H1 (cell line): ENCODE measurements around the gene DUXB. TPM values are rescaled to one million over a fixed set of nuclear protein-coding genes. Genes with fewer than 3 reads are reported as not detected.

ENCODE experiments used
- CTCF ChIA-PET: fragments of 300-600 bp; sonication (Branson Sonifier 250); formaldehyde crosslinking; loops from one replicate; lab custom pipeline; 2021; ENCODE audit not compliant: partially characterized antibody; lab: Charles Lee
- POLR2A ChIA-PET: fragments of 300-600 bp; sonication (Branson Sonifier 250); formaldehyde crosslinking; loops from one replicate; lab custom pipeline; 2021; ENCODE audit warnings: inconsistent platforms; ENCODE audit not compliant: partially characterized antibody; lab: Charles Lee
- DNase-seq, 2 experiments: peaks; one replicate each; pipeline versions ENCODE4 v3.0.0 to v3.0.0-alpha.2; 2010 to 2022; ENCODE audit warnings: low spot score in 2 of 2, low read depth in 1 of 2, mixed read lengths in 1 of 2
- FAIRE-seq: peaks from 2 replicates; lab custom pipeline; 2011; peaks lifted over from hg19 to GRCh38; lab: Jason Lieb, UNC
- H2AFZ ChIP-seq: 2 replicates; pipeline ENCODE4 v1.8.1; 2012; ENCODE audit warnings: low read length, inconsistent platforms
- H2AK5ac ChIP-seq: 2 replicates; pipeline ENCODE4 v1.6.1; 2013; ENCODE audit warnings: low read depth, low read length
- H2BK120ac ChIP-seq: replicated peaks from 2 replicates; pipeline ENCODE3; 2013; ENCODE audit warnings: low read depth, low read length, inconsistent platforms
- H2BK12ac ChIP-seq: 2 replicates; pipeline ENCODE4 v1.6.1; 2013; ENCODE audit warnings: low read depth, low read length
- H2BK15ac ChIP-seq: 2 replicates; pipeline ENCODE4 v1.6.1; 2013; ENCODE audit warnings: low read length
- H2BK20ac ChIP-seq: 2 replicates; pipeline ENCODE4 v1.6.1; 2013; ENCODE audit warnings: low read length
- H2BK5ac ChIP-seq: 2 replicates; pipeline ENCODE4 v1.6.1; 2013; ENCODE audit warnings: low read depth, low read length
- H3K14ac ChIP-seq: 2 replicates; pipeline ENCODE4 v1.6.1; 2013; ENCODE audit warnings: inconsistent platforms; ENCODE audit not compliant: insufficient read length
- H3K18ac ChIP-seq: 2 replicates; pipeline ENCODE4 v1.6.1; 2013; ENCODE audit warnings: low read length; ENCODE audit errors: extremely low read depth
- H3K23ac ChIP-seq: 2 replicates; pipeline ENCODE4 v1.6.1; 2013; ENCODE audit warnings: inconsistent platforms; ENCODE audit not compliant: insufficient read length
- H3K23me2 ChIP-seq: 2 replicates; pipeline ENCODE4 v1.6.1; 2013; ENCODE audit warnings: low read depth, low read length
- H3K27ac ChIP-seq: 2 replicates; pipeline ENCODE4 v1.6.1; 2011; ENCODE audit warnings: low read depth, low read length, inconsistent platforms
- H3K27me3 ChIP-seq, 4 experiments: replicated peaks in 1 of 4; 1 replicate in 1 of 4; 2 replicates in 3 of 4; pipeline versions ENCODE4 v1.6.1 to v1.8.1; 2011 to 2013; ENCODE audit warnings: low read length in 3 of 4, mild to moderate bottlenecking in 3 of 4, inconsistent platforms in 2 of 4, mixed read lengths in 2 of 4, moderate library complexity in 1 of 4; ENCODE audit not compliant: control insufficient read depth in 3 of 4, insufficient read depth in 3 of 4; ENCODE audit errors: extremely low read depth in 1 of 4
- H3K36me3 ChIP-seq, 4 experiments: 2 replicates each; pipeline versions ENCODE4 v1.6.1 to v1.8.1; 2011 to 2013; ENCODE audit warnings: mild to moderate bottlenecking in 4 of 4, low read length in 3 of 4, moderate library complexity in 2 of 4, control low read depth in 1 of 4, inconsistent platforms in 1 of 4; ENCODE audit not compliant: insufficient read depth in 4 of 4, control insufficient read depth in 2 of 4
- H3K4ac ChIP-seq: replicated peaks from 2 replicates; pipeline ENCODE3; 2013; ENCODE audit warnings: low read length, low read depth, mixed read lengths, inconsistent platforms; ENCODE audit not compliant: insufficient read length
- H3K4me1 ChIP-seq, 4 experiments: replicated peaks in 1 of 4; 1 replicate in 1 of 4; 2 replicates in 3 of 4; pipeline versions ENCODE4 v1.6.1 to v1.8.1; 2011 to 2013; ENCODE audit warnings: low read length in 3 of 4, inconsistent platforms in 2 of 4, mixed read lengths in 1 of 4; ENCODE audit not compliant: insufficient read depth in 4 of 4, control insufficient read depth in 3 of 4
- H3K4me2 ChIP-seq, 2 experiments: 2 replicates each; pipeline versions ENCODE4 v1.6.1 to v1.8.1; 2011 to 2013; ENCODE audit warnings: low read depth in 2 of 2, low read length in 2 of 2, control low read depth in 1 of 2, inconsistent platforms in 1 of 2, mild to moderate bottlenecking in 1 of 2; ENCODE audit not compliant: insufficient read depth in 1 of 2
- H3K4me3 ChIP-seq, 4 experiments: fragments of 200-600, 300-600 bp in 1 of 4; sonication (generic), shearing (Covaris generic), sonication (Bioruptor Twin) in 1 of 4; 2 replicates each; pipeline versions ENCODE4 v1.5.1 to v1.8.1; 2011 to 2016; ENCODE audit warnings: low read length in 4 of 4, low read depth in 3 of 4, control low read depth in 2 of 4, inconsistent platforms in 2 of 4, mild to moderate bottlenecking in 2 of 4, mixed read lengths in 1 of 4, moderate library complexity in 1 of 4; ENCODE audit not compliant: insufficient read depth in 2 of 4; ENCODE audit errors: extremely low read depth in 1 of 4
- H3K56ac ChIP-seq: replicated peaks from 2 replicates; pipeline ENCODE3; 2013; ENCODE audit warnings: low read depth, mild to moderate bottlenecking, mixed read lengths, low read length, inconsistent platforms; ENCODE audit not compliant: insufficient read length
- H3K79me1 ChIP-seq: 2 replicates; pipeline ENCODE4 v1.6.1; 2013; ENCODE audit warnings: low read depth, low read length, control low read depth
- H3K79me2 ChIP-seq, 2 experiments: 2 replicates each; pipeline versions ENCODE4 v1.6.1 to v1.8.1; 2012 to 2013; ENCODE audit warnings: low read length in 2 of 2, mild to moderate bottlenecking in 2 of 2, inconsistent platforms in 1 of 2; ENCODE audit not compliant: insufficient read depth in 2 of 2, control insufficient read depth in 1 of 2
- H3K9ac ChIP-seq, 4 experiments: replicated peaks in 1 of 4; 1 replicate in 1 of 4; 2 replicates in 3 of 4; pipeline versions ENCODE4 v1.6.1 to v1.8.1; 2011 to 2013; ENCODE audit warnings: low read depth in 3 of 4, low read length in 3 of 4, control low read depth in 2 of 4, mild to moderate bottlenecking in 2 of 4, moderate library complexity in 2 of 4, inconsistent platforms in 1 of 4; ENCODE audit errors: extremely low read depth in 1 of 4
- H3K9me3 ChIP-seq, 2 experiments: 2 replicates each; pipeline versions ENCODE4 v1.6.1 to v1.8.1; 2012 to 2013; ENCODE audit warnings: mild to moderate bottlenecking in 2 of 2, moderate library complexity in 2 of 2, control low read depth in 1 of 2, inconsistent platforms in 1 of 2, low read depth in 1 of 2, low read length in 1 of 2, mixed read lengths in 1 of 2; ENCODE audit not compliant: insufficient read depth in 2 of 2
- H4K20me1 ChIP-seq, 2 experiments: replicated peaks in 1 of 2; 2 replicates each; pipeline versions ENCODE3 to v1.8.1; 2011 to 2013; ENCODE audit warnings: inconsistent platforms in 2 of 2, low read length in 2 of 2, mild to moderate bottlenecking in 1 of 2; ENCODE audit not compliant: insufficient read depth in 2 of 2, control insufficient read depth in 1 of 2
- H4K5ac ChIP-seq: 2 replicates; pipeline ENCODE4 v1.6.1; 2013; ENCODE audit warnings: low read length, low read depth, mixed read lengths, inconsistent platforms; ENCODE audit not compliant: insufficient read length
- H4K8ac ChIP-seq: 2 replicates; pipeline ENCODE4 v1.8.0; 2013; ENCODE audit warnings: mild to moderate bottlenecking, moderate library complexity, low read length, inconsistent platforms; ENCODE audit not compliant: insufficient read depth; ENCODE audit errors: extremely low read depth
- H4K91ac ChIP-seq: replicated peaks from 2 replicates; pipeline ENCODE3; 2013; ENCODE audit warnings: low read length, mixed read lengths, inconsistent platforms; ENCODE audit not compliant: insufficient read length
- ATF3 ChIP-seq: IDR thresholded peaks from 2 replicates; pipeline ENCODE4 v1.6.1; 2011; ENCODE audit warnings: low read depth, mild to moderate bottlenecking, low read length; ENCODE audit not compliant: insufficient read depth
- E2F6 ChIP-seq: IDR thresholded peaks from 2 replicates; pipeline ENCODE4 v1.6.1; 2012; ENCODE audit warnings: inconsistent platforms
- EP300 ChIP-seq, 2 experiments: IDR thresholded peaks; 1 replicate in 1 of 2; 2 replicates in 1 of 2; pipeline ENCODE4 v1.6.1; 2011 to 2012; ENCODE audit warnings: low read depth in 2 of 2, low read length in 2 of 2, mild to moderate bottlenecking in 2 of 2, borderline replicate concordance in 1 of 2, inconsistent platforms in 1 of 2, moderate library complexity in 1 of 2
- JUND ChIP-seq: IDR thresholded peaks from 2 replicates; pipeline ENCODE4 v1.6.1; 2011; ENCODE audit warnings: mild to moderate bottlenecking, improper control_type of control experiment, low read length
- KDM1A ChIP-seq: fragments of 200-600, 300-600 bp; sonication (generic); IDR thresholded peaks from 2 replicates; pipeline ENCODE4 v1.7.1; 2016; ENCODE audit warnings: mild to moderate bottlenecking, low read length, borderline replicate concordance
- KDM5A ChIP-seq: fragments of 200-600 bp; IDR thresholded peaks from 2 replicates; pipeline ENCODE4 v1.7.1; 2012; ENCODE audit warnings: mild to moderate bottlenecking, low read length, inconsistent platforms, mixed read lengths
- NANOG ChIP-seq: IDR thresholded peaks from 2 replicates; pipeline ENCODE4 v1.6.1; 2011; ENCODE audit warnings: low read length, low read depth, mild to moderate bottlenecking, inconsistent platforms; ENCODE audit not compliant: insufficient read depth, poor library complexity, severe bottlenecking
- SAP30 ChIP-seq: fragments of 300-600 bp; sonication (generic); IDR thresholded peaks from 2 replicates; pipeline ENCODE4 v1.7.1; 2012; ENCODE audit warnings: low read length, moderate library complexity, mild to moderate bottlenecking, inconsistent platforms; ENCODE audit not compliant: insufficient read depth, insufficient replicate concordance
- SIN3A ChIP-seq, 2 experiments: IDR thresholded peaks in 1 of 2; conservative IDR thresholded peaks in 1 of 2; 2 replicates each; pipeline ENCODE4 v1.6.1; 2011 to 2012; ENCODE audit warnings: low read length in 2 of 2, improper control_type of control experiment in 1 of 2, low read depth in 1 of 2, mild to moderate bottlenecking in 1 of 2
- SIRT6 ChIP-seq: IDR thresholded peaks from one replicate; pipeline ENCODE4 v1.7.1; 2012; ENCODE audit warnings: low read length, inconsistent platforms
- SIX5 ChIP-seq: IDR thresholded peaks from 2 replicates; pipeline ENCODE4 v1.6.1; 2011; ENCODE audit warnings: mild to moderate bottlenecking, low read depth, low read length
- TBP ChIP-seq: IDR thresholded peaks from 2 replicates; pipeline ENCODE4 v1.6.1; 2011; ENCODE audit warnings: low read depth, low read length, improper control_type of control experiment
- TCF12 ChIP-seq: IDR thresholded peaks from 2 replicates; pipeline ENCODE4 v1.6.1; 2011; ENCODE audit warnings: low read depth, mild to moderate bottlenecking, low read length
- WGBS, 2 experiments: shearing (Covaris generic) in 1 of 2; methylation state at CpG; one replicate each; pipeline versions ENCODE4 v1.1.6 to v1.1.7; 2013 to 2015; ENCODE audit warnings: low lambda C conversion rate in 2 of 2, mixed read lengths in 2 of 2, inconsistent platforms in 1 of 2, low coverage in 1 of 2, missing lambda C conversion rate in 1 of 2; ENCODE audit not compliant: insufficient replicate concordance in 2 of 2, insufficient coverage in 1 of 2, insufficient read length in 1 of 2; ENCODE audit errors: extremely low coverage in 1 of 2, missing lambda C conversion rate in 1 of 2; 5-methylcytosine and 5-hydroxymethylcytosine counted together
- polyA plus RNA-seq, 7 experiments: library from polyadenylated mRNA; depleted of rRNA in 3 of 7; stranded (reverse) in 5 of 7; unstranded in 2 of 7; fragments of >200 nt in 5 of 7; fragments of 200-250 nt in 2 of 7; gene quantifications; 1 replicate in 5 of 7; 2 replicates in 1 of 7; 4 replicates in 1 of 7; pipeline versions ENCODE4 v1.2.1 to v1.2.3, GENCODE V29; 2011 to 2013; ENCODE audit warnings: missing spikeins in 2 of 7, mixed read lengths in 2 of 7
- total RNA-seq: library from RNA; stranded (reverse); fragmentation: NEBNext Ultra II Directional; extraction: Animal tissue kit (Norgen Biotek cat#: 25700); gene quantifications from 2 replicates; pipeline ENCODE4 v1.2.1, GENCODE V29; 2021

The DUXB gene
- total and polyA plus RNA-seq, 2 of the 8 experiments (the other 6 are each of a cell fraction or from before 2014, with no cell fraction given): not detected

DNA sequence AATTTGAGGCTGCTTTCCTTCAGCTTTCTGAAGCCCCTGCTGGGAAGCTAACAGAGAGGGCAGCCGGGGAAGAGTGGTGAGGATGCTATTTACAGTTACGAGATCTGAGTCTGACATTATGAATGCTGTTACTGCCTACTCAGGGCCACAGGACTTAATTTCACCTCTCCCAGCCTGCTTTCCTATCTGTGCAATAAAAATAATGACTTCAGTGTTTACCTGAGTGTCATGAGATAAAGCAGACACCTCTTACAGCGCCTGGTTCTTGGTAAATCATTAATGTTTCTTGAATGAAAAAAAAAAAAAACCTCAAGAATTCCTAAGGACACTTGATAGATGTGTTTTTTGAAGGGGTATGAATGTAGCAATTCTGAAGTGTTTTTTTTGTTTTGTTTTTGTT is 49.3 kb upstream of the DUXB start:
- Histone ChIP-seq H3K79me2 (no peaks in the 10 kb centered on the region), H3K4me2 (no peak overlapping the region), H3K56ac (no peak overlapping the region), H2BK12ac (no peak overlapping the region), H2AK5ac (no peak overlapping the region), H3K36me3 (no peaks in the 10 kb centered on the region), H3K4ac (no peak overlapping the region), H3K79me1 (no peaks in the 10 kb centered on the region), H2BK20ac (no peak overlapping the region), H2BK5ac (no peak overlapping the region), H3K14ac (no peak overlapping the region), H3K23me2 (no peaks in the 10 kb centered on the region), H4K91ac (no peak overlapping the region), H3K4me1 (no peaks in the 10 kb centered on the region), H3K27me3 (peaks cover 0 to 3% (median 0%) of the 10 kb centered on the region in 4 experiments; a peak in 1 of 7 replicates), H3K4me3 (no peak overlapping the region), H2BK120ac (no peak overlapping the region), H3K9ac (no peak overlapping the region), H2BK15ac (no peak overlapping the region), H4K5ac (no peak overlapping the region), H3K9me3 (peaks cover 7 to 13% of the 10 kb centered on the region in 2 experiments; a peak in 1 of 4 replicates), H4K20me1 (no peaks in the 10 kb centered on the region), H4K8ac (no peak overlapping the region), H3K23ac (no peak overlapping the region), H3K27ac (no peak overlapping the region), H3K18ac (no peak overlapping the region), H2AFZ (no peak overlapping the region)
- ChIA-PET POLR2A (no interaction called here), CTCF (interaction anchor here (0.6 kb wide), 1 partner anchor 152 kb away, joined by 3 read pairs; no protein-coding TSS in a partner anchor)
- FAIRE-seq (no peak), DNase-seq (no peak)
- WGBS, 2 experiments: 86% methylated on average over 3 of the region's 3 CpGs; no CpG with 5 or more reads in 1 of the 2 experiments
- TF ChIP-seq E2F6 (no peak), EP300 (IDR thresholded peaks at IDR 0.05; ENCODE audit: borderline replicate concordance in 1 of 2, low read depth in 2 of 2, low read length in 2 of 2) (no peak), NANOG (no peak), SAP30 (no peak), ATF3 (no peak), SIRT6 (no peak), KDM5A (no peak), TBP (no peak), JUND (no peak), KDM1A (no peak), SIX5 (no peak), TCF12 (no peak), SIN3A (conservative IDR thresholded peaks at IDR 0.05 in 1 of 2, IDR thresholded peaks at IDR 0.05 in 1 of 2; ENCODE audit: low read depth in 1 of 2, low read length in 2 of 2) (no peak)
